GM12875 (cell line): ENCODE measurements around the gene CDC42BPB.

ENCODE experiments used
- H3K4me3 ChIP-seq: one replicate; pipeline ENCODE4 v1.5.1; 2011; ENCODE audit warnings: low read depth, low read length, control low read depth
- CTCF ChIP-seq: IDR thresholded peaks from 2 replicates; pipeline ENCODE4 v1.5.1; 2011; ENCODE audit warnings: low read depth, mild to moderate bottlenecking, control low read depth, inconsistent platforms, low read length, moderate library complexity, borderline replicate concordance; ENCODE audit not compliant: insufficient read depth

Gene CDC42BPB

GRCh38 chr14:103014466-103015228, 42.7 kb downstream of the CDC42BPB start:
- no peak for TF ChIP-seq CTCF
- H3K4me3 ChIP-seq = no peak overlapping the region

GRCh38 chr14:103013028-103013427, 44.3 kb downstream of the CDC42BPB start:
- no peak for TF ChIP-seq CTCF
- H3K4me3 ChIP-seq = no peak overlapping the region

GRCh38 chr14:103009559-103009958, 47.8 kb downstream of the CDC42BPB start:
- no peak overlapping the region for H3K4me3 ChIP-seq
- no peak for TF ChIP-seq CTCF

GRCh38 chr14:103008768-103009357, 48.5 kb downstream of the CDC42BPB start:
- no peak for TF ChIP-seq CTCF
- H3K4me3 ChIP-seq = no peak overlapping the region

- H3K4me3 ChIP-seq = no peak overlapping the region
- TF ChIP-seq CTCF = no peak
These were observed 49.2 kb downstream of the CDC42BPB start for GRCh38 chr14:103008126-103008525.

GRCh38 chr14:103007555-103007954, 49.8 kb downstream of the CDC42BPB start:
- TF ChIP-seq CTCF = no peak
- no peak overlapping the region for H3K4me3 ChIP-seq

- H3K4me3 ChIP-seq = no peak overlapping the region
- TF ChIP-seq CTCF = no peak
These were observed 50.3 kb downstream of the CDC42BPB start for GRCh38 chr14:103006991-103007520.
